ENCODE data around the gene LILRA6.
A peak's percentile ranks its signal among the peaks of the same experiment; 100 is the strongest.
"Not testable (repeated sequence)": the region's sequence is repeated elsewhere in the genome, so short reads cannot be mapped to it uniquely, and the experiment has no call there.

Gene LILRA6

DNA sequence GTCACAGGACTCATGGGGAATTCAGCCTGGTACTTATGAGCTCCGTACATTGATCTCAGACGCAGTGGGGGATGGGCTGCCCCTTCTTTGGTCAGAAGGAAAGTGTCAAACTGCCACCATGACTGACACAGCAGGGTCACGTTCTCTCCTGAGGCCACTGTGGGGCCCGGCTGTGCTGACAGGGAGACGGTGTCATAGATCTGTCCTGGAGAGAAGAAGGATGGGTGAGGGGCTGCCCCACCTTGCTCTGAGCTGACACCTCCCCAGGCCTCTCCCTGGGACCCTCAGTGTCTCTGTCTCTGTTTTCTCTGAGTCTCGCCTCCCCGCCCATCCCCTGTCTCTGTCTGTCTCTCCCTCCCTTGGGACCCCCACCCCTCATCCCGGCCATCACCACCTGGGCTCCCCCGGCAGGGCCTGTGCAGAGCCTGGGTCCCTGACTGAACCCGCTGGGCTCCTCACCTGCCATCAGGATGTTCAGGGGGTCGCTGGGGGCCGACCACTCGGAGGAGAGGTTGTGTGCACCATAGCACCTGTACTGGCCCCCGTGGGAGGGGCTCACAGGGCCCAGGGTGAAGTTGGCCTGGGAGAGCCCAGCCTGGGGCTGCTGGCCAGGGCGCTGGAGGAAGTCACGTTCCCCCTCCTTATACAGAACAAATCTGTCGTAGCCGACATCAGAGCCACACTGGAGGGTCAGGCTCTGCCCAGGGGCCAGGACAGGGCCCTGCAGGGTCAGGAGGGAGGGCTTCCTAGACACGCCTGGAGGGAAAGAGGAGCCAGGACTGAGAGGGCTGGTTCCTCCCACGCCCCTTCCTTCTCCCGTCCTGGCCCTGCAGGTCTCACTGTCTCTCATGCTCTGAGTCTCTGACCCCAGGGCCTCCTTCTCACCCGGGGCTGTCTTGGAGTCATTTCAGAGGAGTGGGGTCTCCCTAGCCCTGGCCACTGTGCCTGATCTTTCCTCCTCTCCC lies 1.9 kb downstream of the LILRA6 start:
- not testable (repeated sequence) for H3K9ac ChIP-seq (ENCODE audit: low read depth, low read length, poor library complexity, severe bottlenecking); H4K20me1 ChIP-seq (ENCODE audit: insufficient read depth, low read length, poor library complexity, severe bottlenecking); H3K4me1 ChIP-seq (ENCODE audit: insufficient read depth, low read length, poor library complexity, severe bottlenecking); H3K79me2 ChIP-seq (ENCODE audit: insufficient read depth, low read length); H3K4me3 ChIP-seq (ENCODE audit: low read length, poor library complexity, severe bottlenecking); H3K9me2 ChIP-seq (replicated peaks; ENCODE audit: low read depth, low read length); H3K9me3 ChIP-seq (ENCODE audit: insufficient read depth, low read depth, low read length); H3F3A ChIP-seq (ENCODE audit: low read depth); H3K36me3 ChIP-seq (ENCODE audit: insufficient read depth, low read length); H2AFZ ChIP-seq (ENCODE audit: low read length); H3K4me2 ChIP-seq (ENCODE audit: low read depth, low read length, poor library complexity, severe bottlenecking); H3K27me3 ChIP-seq (ENCODE audit: insufficient read depth, low read length, poor library complexity, severe bottlenecking)

DNA sequence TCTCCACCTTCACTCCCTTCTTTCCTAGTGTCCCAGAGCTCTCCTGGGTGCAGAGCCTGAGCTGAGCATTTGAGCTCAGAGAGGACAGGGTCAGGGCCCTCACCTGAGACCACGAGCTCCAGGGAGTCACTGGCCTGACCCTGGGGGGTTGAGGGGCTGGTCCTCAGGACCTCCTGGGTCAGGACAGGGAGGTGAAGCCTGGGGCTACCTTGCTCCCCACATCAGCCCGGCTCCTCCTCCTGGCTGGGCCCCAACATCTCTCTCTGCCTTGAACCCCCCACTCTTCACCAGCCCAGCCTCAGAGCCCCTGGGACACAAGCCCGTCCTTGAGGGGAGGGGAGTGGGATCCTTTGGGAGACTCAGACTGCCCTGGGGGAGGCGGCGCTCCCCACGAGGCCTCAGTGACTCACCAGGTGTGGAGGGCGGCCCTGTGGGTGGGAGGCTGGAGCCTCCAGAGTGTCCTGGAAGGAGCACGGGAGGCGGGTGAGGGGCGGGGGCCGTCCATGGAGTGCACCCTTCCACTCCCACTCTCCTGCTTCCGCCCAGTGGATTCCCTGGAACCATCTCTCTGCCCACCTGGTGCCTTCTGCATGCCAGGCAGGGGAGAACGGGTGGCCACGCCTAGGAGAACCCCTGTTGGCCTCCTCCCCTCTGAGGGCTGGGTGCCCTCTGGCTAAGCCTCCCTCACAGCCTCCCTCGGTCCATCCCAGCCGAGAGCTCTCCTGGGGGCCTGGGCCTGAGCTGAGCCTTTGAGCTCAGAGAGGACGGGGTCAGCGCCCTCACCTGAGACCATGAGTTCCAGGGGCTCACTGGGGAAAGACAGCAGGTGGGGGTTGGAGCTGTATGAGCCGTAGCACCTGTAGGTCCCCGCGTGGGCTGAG lies 2.9 kb downstream of the LILRA6 start:
- not testable (repeated sequence) for H3K27me3 ChIP-seq (ENCODE audit: insufficient read depth, low read length, poor library complexity, severe bottlenecking); H3K9ac ChIP-seq (ENCODE audit: low read depth, low read length, poor library complexity, severe bottlenecking); H3K79me2 ChIP-seq (ENCODE audit: insufficient read depth, low read length); H3K4me3 ChIP-seq (ENCODE audit: low read length, poor library complexity, severe bottlenecking); H3K9me2 ChIP-seq (replicated peaks; ENCODE audit: low read depth, low read length); H3K9me3 ChIP-seq (ENCODE audit: insufficient read depth, low read depth, low read length); H3F3A ChIP-seq (ENCODE audit: low read depth); H2AFZ ChIP-seq (ENCODE audit: low read length); H3K36me3 ChIP-seq (ENCODE audit: insufficient read depth, low read length); H3K4me1 ChIP-seq (ENCODE audit: insufficient read depth, low read length, poor library complexity, severe bottlenecking); H4K20me1 ChIP-seq (ENCODE audit: insufficient read depth, low read length, poor library complexity, severe bottlenecking); H3K4me2 ChIP-seq (ENCODE audit: low read depth, low read length, poor library complexity, severe bottlenecking)

DNA sequence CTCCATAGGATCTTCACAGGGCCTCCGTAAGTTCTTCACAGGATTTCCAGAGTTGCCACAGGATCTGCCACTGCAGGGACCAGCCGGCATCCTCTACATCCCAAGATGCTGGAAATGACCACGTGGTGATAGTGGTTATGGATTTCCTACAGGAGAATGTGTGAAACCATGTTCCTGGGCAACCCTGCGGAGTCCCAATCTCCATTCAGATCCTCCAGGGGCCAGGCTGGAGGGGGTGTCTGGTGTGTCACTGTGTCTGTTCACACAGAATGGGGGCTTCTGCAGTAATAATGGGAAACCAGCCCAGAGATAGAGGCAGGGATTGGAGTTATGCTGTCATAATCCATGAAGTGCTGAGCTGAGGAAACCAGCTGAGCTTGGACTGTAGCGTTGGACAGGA lies 8.6 kb downstream of the LILRA6 start:
- H3K9me2 ChIP-seq (replicated peaks; ENCODE audit: low read depth, low read length) = no peaks in the 10 kb centered on the region
- H3K27me3 ChIP-seq (ENCODE audit: insufficient read depth, low read length, poor library complexity, severe bottlenecking) = no peaks in the 10 kb centered on the region
- H3K36me3 ChIP-seq (ENCODE audit: insufficient read depth, low read length) = no peaks in the 10 kb centered on the region
- no peaks in the 10 kb centered on the region for H3K4me1 ChIP-seq (ENCODE audit: insufficient read depth, low read length, poor library complexity, severe bottlenecking)
- H2AFZ ChIP-seq (ENCODE audit: low read length) = no peak overlapping the region
- no peak overlapping the region for H3K9ac ChIP-seq (ENCODE audit: low read depth, low read length, poor library complexity, severe bottlenecking)
- no peaks in the 10 kb centered on the region for H3K9me3 ChIP-seq (ENCODE audit: insufficient read depth, low read depth, low read length)
- no peaks in the 10 kb centered on the region for H4K20me1 ChIP-seq (ENCODE audit: insufficient read depth, low read length, poor library complexity, severe bottlenecking)
- TF ChIP-seq, protein P1, sequence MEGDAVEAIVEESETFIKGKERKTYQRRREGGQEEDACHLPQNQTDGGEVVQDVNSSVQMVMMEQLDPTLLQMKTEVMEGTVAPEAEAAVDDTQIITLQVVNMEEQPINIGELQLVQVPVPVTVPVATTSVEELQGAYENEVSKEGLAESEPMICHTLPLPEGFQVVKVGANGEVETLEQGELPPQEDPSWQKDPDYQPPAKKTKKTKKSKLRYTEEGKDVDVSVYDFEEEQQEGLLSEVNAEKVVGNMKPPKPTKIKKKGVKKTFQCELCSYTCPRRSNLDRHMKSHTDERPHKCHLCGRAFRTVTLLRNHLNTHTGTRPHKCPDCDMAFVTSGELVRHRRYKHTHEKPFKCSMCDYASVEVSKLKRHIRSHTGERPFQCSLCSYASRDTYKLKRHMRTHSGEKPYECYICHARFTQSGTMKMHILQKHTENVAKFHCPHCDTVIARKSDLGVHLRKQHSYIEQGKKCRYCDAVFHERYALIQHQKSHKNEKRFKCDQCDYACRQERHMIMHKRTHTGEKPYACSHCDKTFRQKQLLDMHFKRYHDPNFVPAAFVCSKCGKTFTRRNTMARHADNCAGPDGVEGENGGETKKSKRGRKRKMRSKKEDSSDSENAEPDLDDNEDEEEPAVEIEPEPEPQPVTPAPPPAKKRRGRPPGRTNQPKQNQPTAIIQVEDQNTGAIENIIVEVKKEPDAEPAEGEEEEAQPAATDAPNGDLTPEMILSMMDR (conservative IDR thresholded peaks at IDR 0.05; ENCODE audit: low read length) = no peak
- no peak overlapping the region for H3K4me2 ChIP-seq (ENCODE audit: low read depth, low read length, poor library complexity, severe bottlenecking)
- no peaks in the 10 kb centered on the region for H3F3A ChIP-seq (ENCODE audit: low read depth)
- no peak overlapping the region for H3K4me3 ChIP-seq (ENCODE audit: low read length, poor library complexity, severe bottlenecking)
- no peaks in the 10 kb centered on the region for H3K79me2 ChIP-seq (ENCODE audit: insufficient read depth, low read length)

DNA sequence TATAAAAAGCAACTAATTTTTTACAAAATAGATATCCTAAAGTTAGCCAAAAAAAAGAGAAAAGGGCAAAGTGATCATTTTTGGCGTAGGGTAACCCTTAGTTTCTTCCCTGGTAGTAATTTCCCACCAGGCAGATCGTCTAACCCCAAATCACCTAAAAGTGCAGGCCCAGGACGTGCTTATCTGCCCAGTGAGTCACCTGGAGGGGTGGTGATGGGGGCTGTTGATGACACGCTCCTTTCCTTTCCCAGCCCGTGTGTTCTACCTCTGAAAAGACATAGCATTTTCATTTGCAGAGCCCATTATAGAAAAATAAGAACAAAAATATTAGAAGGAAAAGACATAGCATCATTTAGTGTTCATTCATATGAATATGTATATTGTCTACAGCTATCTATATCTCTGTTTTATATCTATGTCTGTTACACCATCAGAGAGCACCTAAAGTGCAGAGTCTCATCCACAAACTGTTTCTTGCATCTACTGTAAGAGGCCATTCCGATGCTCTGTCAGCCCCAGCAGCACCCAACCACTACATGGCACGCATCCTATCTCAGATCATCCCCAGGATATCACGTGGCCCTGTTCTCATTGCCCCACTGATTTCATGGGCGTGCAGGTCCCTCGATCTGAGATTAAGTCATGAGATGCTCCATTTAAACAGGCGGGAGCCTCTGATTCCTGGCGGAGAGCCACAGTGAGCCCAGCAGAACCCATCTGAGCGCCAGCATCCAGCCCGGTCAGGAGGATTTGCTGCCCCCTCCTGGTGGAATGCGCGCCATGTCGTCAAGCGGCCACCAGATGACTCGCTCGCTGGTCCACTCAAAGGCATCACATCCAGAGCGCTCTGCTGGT lies 11.3 kb downstream of the LILRA6 start:
- H3K9me3 ChIP-seq (ENCODE audit: insufficient read depth, low read depth, low read length) = no peaks in the 10 kb centered on the region
- H3K79me2 ChIP-seq (ENCODE audit: insufficient read depth, low read length) = no peaks in the 10 kb centered on the region
- no peak overlapping the region for H3K4me3 ChIP-seq (ENCODE audit: low read length, poor library complexity, severe bottlenecking)
- no peaks in the 10 kb centered on the region for H3K9me2 ChIP-seq (replicated peaks; ENCODE audit: low read depth, low read length)
- TF ChIP-seq EZH2phosphoT487 (IDR thresholded peaks at IDR 0.05; ENCODE audit: borderline replicate concordance) = no peak
- TF ChIP-seq, protein P1 (conservative IDR thresholded peaks at IDR 0.05; ENCODE audit: low read length) = peak; percentile 90
- H3K9ac ChIP-seq (ENCODE audit: low read depth, low read length, poor library complexity, severe bottlenecking) = no peak overlapping the region
- H4K20me1 ChIP-seq (ENCODE audit: insufficient read depth, low read length, poor library complexity, severe bottlenecking) = no peaks in the 10 kb centered on the region
- no peak overlapping the region for H3K4me2 ChIP-seq (ENCODE audit: low read depth, low read length, poor library complexity, severe bottlenecking)
- no peaks in the 10 kb centered on the region for H3K27me3 ChIP-seq (ENCODE audit: insufficient read depth, low read length, poor library complexity, severe bottlenecking)
- H3F3A ChIP-seq (ENCODE audit: low read depth) = no peaks in the 10 kb centered on the region
- no peaks in the 10 kb centered on the region for H3K36me3 ChIP-seq (ENCODE audit: insufficient read depth, low read length)
- no peaks in the 10 kb centered on the region for H3K4me1 ChIP-seq (ENCODE audit: insufficient read depth, low read length, poor library complexity, severe bottlenecking)
- H2AFZ ChIP-seq (ENCODE audit: low read length) = no peak overlapping the region
